Endothelial cell of umbilical vein (primary cell): Measurements from ENCODE around the gene LY6G6C. TPM values are rescaled to one million over a fixed set of nuclear protein-coding genes. Genes with fewer than 3 reads are reported as not detected.

Source experiments
- BruUV-seq: library from RNA; stranded (reverse); fragments of 400-500 nt; replicated peaks from 2 replicates; lab custom pipeline; 2021; lab: Mats Ljungman, UMichigan
- CTCF ChIA-PET: fragments of 300-600, 350-600 bp; sonication (Branson Sonifier 250); formaldehyde crosslinking; loops from one replicate; lab custom pipeline; 2021; ENCODE audit warnings: antibody characterized with exemption, inconsistent platforms; lab: Charles Lee
- POLR2A ChIA-PET: fragments of 300-600, 350-600 bp; sonication (Branson Sonifier 250); formaldehyde crosslinking; loops from one replicate; lab custom pipeline; 2021; ENCODE audit warnings: antibody characterized with exemption, inconsistent platforms; lab: Charles Lee
- DNase-seq: peaks from one replicate; pipeline ENCODE4 v3.0.0-alpha.2; 2011; ENCODE audit warnings: low read depth, low spot score
- FAIRE-seq: peaks from 2 replicates; lab custom pipeline; 2011; peaks lifted over from hg19 to GRCh38; lab: Jason Lieb, UNC
- H2AFZ ChIP-seq: 2 replicates; pipeline ENCODE4 v1.6.0; 2012; ENCODE audit warnings: low read depth, low read length, control low read depth, inconsistent platforms
- H3K27ac ChIP-seq: 2 replicates; pipeline ENCODE4 v1.5.1; 2011; ENCODE audit warnings: low read depth, mild to moderate bottlenecking, control low read depth, low read length, moderate library complexity; ENCODE audit not compliant: insufficient read depth
- H3K27me3 ChIP-seq, 2 experiments: 2 replicates each; pipeline versions ENCODE4 v1.6.0 to v1.6.1; 2011; ENCODE audit warnings: low read length in 2 of 2, mixed read lengths in 1 of 2; ENCODE audit not compliant: control insufficient read depth in 2 of 2, insufficient read depth in 2 of 2
- H3K36me3 ChIP-seq, 2 experiments: 2 replicates in 1 of 2; 3 replicates in 1 of 2; pipeline ENCODE4 v1.5.1; 2011; ENCODE audit warnings: low read length in 2 of 2, mild to moderate bottlenecking in 1 of 2, moderate library complexity in 1 of 2; ENCODE audit not compliant: control insufficient read depth in 2 of 2, insufficient read depth in 2 of 2; ENCODE audit errors: extremely low read depth in 1 of 2
- H3K4me1 ChIP-seq: 3 replicates; pipeline ENCODE4 v1.5.1; 2011; ENCODE audit warnings: mild to moderate bottlenecking, low read length; ENCODE audit not compliant: control insufficient read depth, insufficient read depth; ENCODE audit errors: extremely low read depth
- H3K4me2 ChIP-seq: 2 replicates; pipeline ENCODE4 v1.6.1; 2011; ENCODE audit warnings: low read length, control low read depth, mixed read lengths; ENCODE audit not compliant: insufficient read depth
- H3K4me3 ChIP-seq, 3 experiments: fragments of 200-600 bp in 1 of 3; sonication (generic), shearing (Covaris generic) in 1 of 3; replicated peaks in 1 of 3; 2 replicates each; pipeline ENCODE4 v1.5.1; 2011 to 2016; ENCODE audit warnings: control low read depth in 3 of 3, low read length in 3 of 3, mild to moderate bottlenecking in 2 of 3, inconsistent platforms in 1 of 3, low read depth in 1 of 3, moderate library complexity in 1 of 3; ENCODE audit not compliant: insufficient read depth in 1 of 3
- H3K79me2 ChIP-seq: 2 replicates; pipeline ENCODE4 v1.6.0; 2012; ENCODE audit warnings: low read length, inconsistent platforms; ENCODE audit not compliant: control insufficient read depth, insufficient read depth
- H3K9ac ChIP-seq: replicated peaks from 2 replicates; pipeline ENCODE3; 2011; ENCODE audit warnings: low read length, control low read depth; ENCODE audit not compliant: insufficient read depth; ENCODE audit errors: extremely low read depth
- H3K9me1 ChIP-seq: replicated peaks from 3 replicates; pipeline ENCODE4 v1.6.0; 2011; ENCODE audit warnings: mild to moderate bottlenecking, low read length; ENCODE audit not compliant: control insufficient read depth, insufficient read depth; ENCODE audit errors: extremely low read depth
- H3K9me3 ChIP-seq: replicated peaks from 2 replicates; pipeline ENCODE4 v1.5.1; 2012; ENCODE audit warnings: low read length, inconsistent platforms; ENCODE audit not compliant: control insufficient read depth, insufficient read depth
- H4K20me1 ChIP-seq: replicated peaks from 2 replicates; pipeline ENCODE3; 2011; ENCODE audit warnings: mild to moderate bottlenecking, low read length; ENCODE audit not compliant: control insufficient read depth, insufficient read depth; ENCODE audit errors: extremely low read depth
- CTCF ChIP-seq, 2 donors: IDR thresholded peaks; 1 replicate in 1 of 2; 2 replicates in 1 of 2; pipeline ENCODE4 v1.5.1; 2011; ENCODE audit warnings: low read length in 2 of 2, mild to moderate bottlenecking in 2 of 2, moderate library complexity in 2 of 2, control low read depth in 1 of 2, inconsistent platforms in 1 of 2, low read depth in 1 of 2; ENCODE audit not compliant: insufficient read depth in 1 of 2; ENCODE audit errors: extremely low read depth in 1 of 2
- EZH2 ChIP-seq: IDR thresholded peaks from 2 replicates; pipeline ENCODE4 v1.6.1; 2012; ENCODE audit warnings: borderline replicate concordance, low read depth, mild to moderate bottlenecking, moderate library complexity, low read length, inconsistent platforms; ENCODE audit not compliant: severe bottlenecking
- FOS ChIP-seq: IDR thresholded peaks from 2 replicates; pipeline ENCODE4 v1.6.1; 2011; ENCODE audit warnings: mild to moderate bottlenecking, low read length, moderate library complexity, borderline replicate concordance; ENCODE audit not compliant: insufficient read depth
- GATA2 ChIP-seq: IDR thresholded peaks from 2 replicates; pipeline ENCODE4 v1.7.0; 2011; ENCODE audit warnings: low read depth, mild to moderate bottlenecking, moderate library complexity, mixed read lengths, low read length; ENCODE audit not compliant: insufficient read length, insufficient read depth
- JUN ChIP-seq: IDR thresholded peaks from 2 replicates; pipeline ENCODE4 v1.6.1; 2011; ENCODE audit warnings: borderline replicate concordance, low read depth; ENCODE audit not compliant: insufficient read length, insufficient read depth
- MAX ChIP-seq: IDR thresholded peaks from 2 replicates; pipeline ENCODE4 v1.6.1; 2011; ENCODE audit not compliant: insufficient read depth, insufficient read length
- MYC ChIP-seq: IDR thresholded peaks from one replicate; pipeline ENCODE4 v1.6.1; 2011; ENCODE audit warnings: mild to moderate bottlenecking, low read depth, low read length
- POLR2A ChIP-seq: IDR thresholded peaks from 2 replicates; pipeline ENCODE4 v1.6.1; 2012; ENCODE audit warnings: low read depth, mild to moderate bottlenecking, control low read depth, low read length
- POLR2AphosphoS5 ChIP-seq: IDR thresholded peaks from 2 replicates; pipeline ENCODE4 v1.6.1; 2012; ENCODE audit warnings: low read depth, mild to moderate bottlenecking, control low read depth, low read length, moderate library complexity; ENCODE audit not compliant: insufficient read depth
- dilution Hi-C: fragments of 300-500 bp; cut with MboI; formaldehyde crosslinking; loops from one replicate; pipeline ENCODE4 v1.15.0; 2019; ENCODE audit warnings: low sequenced_read_pairs; ENCODE audit not compliant: extremely low pct_ligation_motif_present
- intact Hi-C: fragments of 100-400 bp; cut with micrococcal nuclease; formaldehyde crosslinking; loops from one replicate; pipeline ENCODE4 v1.10.0; 2022
- polyA plus RNA-seq, 4 experiments: library from polyadenylated mRNA; depleted of rRNA in 3 of 4; stranded (reverse) in 3 of 4; unstranded in 1 of 4; fragments of >200 nt; gene quantifications; 2 replicates each; pipeline versions ENCODE4 v1.2.1 to v1.2.3, GENCODE V29; 2011 to 2012; ENCODE audit warnings: missing spikeins in 1 of 4
- total RNA-seq: library from RNA; stranded (reverse); gene quantifications from 2 replicates; pipeline ENCODE4 v1.2.3, GENCODE V29; 2021

The LY6G6C gene
- total and polyA plus RNA-seq, 2 donors (not counting 3 experiments of a cell fraction or from before 2014, with no cell fraction given): 0.33 TPM; not detected in 1

GRCh38 chr6:31749301-31750036 is 27.9 kb upstream of the LY6G6C start:
- Histone ChIP-seq H3K27ac (no peak overlapping the region), H3K4me2 (no peak overlapping the region), H3K4me1 (no peaks in the 10 kb centered on the region), H3K9me1 (no peaks in the 10 kb centered on the region), H4K20me1 (no peaks in the 10 kb centered on the region), H2AFZ (no peak overlapping the region), H3K9me3 (no peaks in the 10 kb centered on the region), H3K36me3 (no peaks in the 10 kb centered on the region), H3K79me2 (no peaks in the 10 kb centered on the region), H3K4me3 (no peak overlapping the region), H3K27me3 (no peaks in the 10 kb centered on the region), H3K9ac (no peak overlapping the region)
- BruUV-seq: no TSS peak
- FAIRE-seq (no peak), DNase-seq (no peak)
- ChIA-PET CTCF (interaction anchor here (1.3 to 3.9 kb wide), 2 partner anchors 9 to 20 kb away, joined by 4 to 18 read pairs; no protein-coding TSS in a partner anchor), POLR2A (no interaction called here)
- intact Hi-C loops (no loop called here), dilution Hi-C loops (no loop called here)
- TF ChIP-seq MYC (no peak), FOS (no peak), POLR2A (no peak), POLR2AphosphoS5 (no peak), MAX (no peak), EZH2 (no peak), CTCF (IDR thresholded peaks at IDR 0.05; ENCODE audit: extremely low read depth in 1 of 2, insufficient read depth in 1 of 2, low read depth in 1 of 2, low read length in 2 of 2) (no peak), GATA2 (no peak), JUN (no peak)
